Esophagus squamous epithelium (tissue), 5 donors: ENCODE data around the gene ZNF597. TPM values are rescaled to one million over a fixed set of nuclear protein-coding genes. Genes with fewer than 3 reads are reported as not detected.

Experiments
- DNase-seq: peaks from one replicate; lab custom pipeline; 2025; lab: John Stamatoyannopoulos, UW
- H3K27ac ChIP-seq, 4 donors: fragments of 200-600 bp; sonication (generic); one replicate each; pipeline ENCODE4 v1.5.1; 2016 to 2019; ENCODE audit warnings: mild to moderate bottlenecking in 1 of 4
- H3K27me3 ChIP-seq, 4 donors: fragments of 200-600 bp; sonication (generic); 1 replicate in 3 of 4; 2 replicates in 1 of 4; pipeline versions ENCODE4 v1.5.1 to v1.6.0; 2017 to 2021; ENCODE audit warnings: antibody characterized with exemption in 1 of 4
- H3K36me3 ChIP-seq, 3 donors: fragments of 200-600 bp; sonication (generic); one replicate each; pipeline ENCODE4 v1.5.1; 2016 to 2019
- H3K4me1 ChIP-seq, 3 donors: fragments of 200-600 bp; sonication (generic); one replicate each; pipeline ENCODE4 v1.5.1; 2017 to 2019
- H3K4me3 ChIP-seq, 4 donors: fragments of 200-600 bp; sonication (generic); 1 replicate in 3 of 4; 2 replicates in 1 of 4; pipeline ENCODE4 v1.5.1; 2016 to 2019; ENCODE audit warnings: mild to moderate bottlenecking in 2 of 4, moderate library complexity in 1 of 4
- H3K9me3 ChIP-seq, 3 donors: fragments of 200-600 bp; sonication (generic); one replicate each; pipeline ENCODE4 v1.5.1; 2016 to 2019
- CTCF ChIP-seq, 6 experiments: fragments of 450-650 bp in 4 of 6; fragments of 200-600 bp in 2 of 6; sonication (generic) in 2 of 6; IDR thresholded peaks; one replicate each; pipeline ENCODE4 v1.5.1; 2016 to 2019; ENCODE audit warnings: antibody characterized with exemption in 6 of 6, mild to moderate bottlenecking in 4 of 6, moderate library complexity in 4 of 6
- POLR2A ChIP-seq, 4 donors: fragments of 450-650 bp; IDR thresholded peaks; one replicate each; pipeline ENCODE4 v1.6.1; 2017; ENCODE audit warnings: antibody characterized with exemption in 4 of 4, mild to moderate bottlenecking in 4 of 4, moderate library complexity in 3 of 4
- WGBS, 2 donors: methylation state at CpG; one replicate each; pipeline ENCODE4 v1.1.5; 2018; 5-methylcytosine and 5-hydroxymethylcytosine counted together
- intact Hi-C: fragments of 100-400 bp; cut with DNase I; formaldehyde crosslinking; loops from one replicate; pipeline ENCODE4 v1.15.0; 2022
- total RNA-seq, 4 donors: library from RNA; depleted of rRNA; stranded (reverse); fragments of >200 nt; gene quantifications; one replicate each; pipeline ENCODE4 v1.1.0, GENCODE V29; 2016
- donor health status: DM: yes; HTN: yes; CAD: no.

Gene ZNF597
- total RNA-seq, 4 donors from 2014 or later: 0.68 to 2.1 (median 1.0) TPM

GRCh38 chr16:3482659-3483241 lies 39.4 kb upstream of the ZNF597 start:
- WGBS, 2 donors: 91 to 93% methylated on average over 14 to 16 of the region's 18 CpGs
- TF ChIP-seq POLR2A (IDR thresholded peaks at IDR 0.05) (no peak), CTCF (IDR thresholded peaks at IDR 0.05) (no peak)
- no peaks in the 10 kb centered on the region for H3K4me1 ChIP-seq
- no peaks in the 10 kb centered on the region for H3K27me3 ChIP-seq
- no peaks in the 10 kb centered on the region for H3K9me3 ChIP-seq
- peaks cover 38 to 98% (median 61%) of the 10 kb centered on the region in 3 donors for H3K36me3 ChIP-seq
- H3K27ac ChIP-seq: no peak overlapping the region
- intact Hi-C loops: no loop called here
- no peak overlapping the region for H3K4me3 ChIP-seq
- no peak for DNase-seq

GRCh38 chr16:3481696-3482658 lies 38.7 kb upstream of the ZNF597 start:
- DNase-seq: no peak
- no peak overlapping the region for H3K4me3 ChIP-seq
- TF ChIP-seq POLR2A (IDR thresholded peaks at IDR 0.05) (no peak), CTCF (IDR thresholded peaks at IDR 0.05) (no peak)
- H3K9me3 ChIP-seq: no peaks in the 10 kb centered on the region
- no peak overlapping the region for H3K27ac ChIP-seq
- intact Hi-C loops: no loop called here
- WGBS, 2 donors: 89 to 94% methylated on average over 15 to 17 of the region's 32 CpGs
- peaks cover 38 to 99% (median 61%) of the 10 kb centered on the region in 3 donors for H3K36me3 ChIP-seq
- no peaks in the 10 kb centered on the region for H3K27me3 ChIP-seq
- H3K4me1 ChIP-seq: no peaks in the 10 kb centered on the region

- no peaks in the 10 kb centered on the region for H3K4me1 ChIP-seq
- 74 to 76% methylated on average over 12 to 16 of the region's 18 CpGs for WGBS, 2 donors
- intact Hi-C loops: no loop called here
- H3K27ac ChIP-seq: no peak overlapping the region
- H3K4me3 ChIP-seq: no peak overlapping the region
- no peak for DNase-seq
- no peaks in the 10 kb centered on the region for H3K9me3 ChIP-seq
- TF ChIP-seq CTCF (IDR thresholded peaks at IDR 0.05) (no peak), POLR2A (IDR thresholded peaks at IDR 0.05) (no peak)
- H3K27me3 ChIP-seq: no peaks in the 10 kb centered on the region
- H3K36me3 ChIP-seq: peaks cover 37 to 99% (median 53%) of the 10 kb centered on the region in 3 donors
Measured at GRCh38 chr16:3480901-3481695, 37.8 kb upstream of the ZNF597 start.

- TF ChIP-seq CTCF (IDR thresholded peaks at IDR 0.05) (no peak), POLR2A (IDR thresholded peaks at IDR 0.05) (no peak)
- Histone ChIP-seq H3K27ac (no peak overlapping the region), H3K36me3 (peaks cover 23 to 92% (median 39%) of the 10 kb centered on the region in 3 donors), H3K4me3 (no peak overlapping the region), H3K9me3 (no peaks in the 10 kb centered on the region), H3K4me1 (no peaks in the 10 kb centered on the region), H3K27me3 (no peaks in the 10 kb centered on the region)
- intact Hi-C loops: no loop called here
- WGBS, 2 donors: 82 to 87% methylated on average over 8 to 12 of the region's 12 CpGs
- DNase-seq: no peak
Measured at GRCh38 chr16:3479654-3480216, 36.4 kb upstream of the ZNF597 start.
